Skin epidermis (tissue), 12 donors: ENCODE data around the gene PNPLA2.
A peak's percentile ranks its signal among the peaks of the same experiment; 100 is the strongest.

Experiments
- H3K27ac ChIP-seq, 21 experiments: fragments of 200-600 bp; sonication (generic) in 11 of 21; one replicate each; pipeline ENCODE4 v1.5.0; 2020; ENCODE audit warnings: mild to moderate bottlenecking in 3 of 21, inconsistent platforms in 2 of 21, moderate library complexity in 2 of 21
- H3K4me3 ChIP-seq, 7 experiments: fragments of 200-600 bp; sonication (generic) in 2 of 7; one replicate each; pipeline ENCODE4 v1.5.0; 2020; ENCODE audit warnings: inconsistent platforms in 2 of 7, mild to moderate bottlenecking in 2 of 7, moderate library complexity in 1 of 7

Gene PNPLA2

GRCh38 chr11:782264-783174 is 36.2 kb upstream of the PNPLA2 start:
- Histone ChIP-seq H3K27ac (peak overlapping the region in 2 of 21 experiments; percentile 54 to 60), H3K4me3 (no peak overlapping the region)

DNA sequence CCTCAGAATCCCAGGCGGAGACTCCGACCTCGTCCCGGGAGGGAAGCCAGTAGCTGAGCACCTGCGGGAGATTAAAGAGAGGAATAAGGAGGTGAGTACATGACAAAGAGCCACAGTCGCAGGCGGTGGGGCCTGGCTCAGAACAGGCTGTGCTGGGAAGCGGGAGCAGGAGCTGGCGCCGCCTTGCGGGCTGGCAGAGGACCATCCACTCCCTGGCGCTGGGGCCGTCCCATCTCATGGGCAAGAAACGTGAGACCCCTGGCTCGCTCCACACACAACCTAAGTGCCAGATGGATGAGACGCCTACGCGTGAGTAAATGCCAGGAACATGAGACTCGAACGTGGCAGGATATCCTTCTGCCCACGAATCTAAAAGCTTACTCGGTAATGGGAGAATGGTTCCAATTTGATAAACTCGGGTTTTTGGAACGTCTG is 35.1 kb upstream of the PNPLA2 start:
- Histone ChIP-seq H3K27ac (peak overlapping the region in 6 of 21 experiments; percentile 5 to 60 (median 30)), H3K4me3 (no peak overlapping the region)

GRCh38 chr11:786235-787083 is 32.3 kb upstream of the PNPLA2 start:
- H3K27ac ChIP-seq: no peak overlapping the region
- no peak overlapping the region for H3K4me3 ChIP-seq

- H3K27ac ChIP-seq: no peak overlapping the region
These were observed 31.5 kb upstream of the PNPLA2 start for GRCh38 chr11:787084-787675.

GRCh38 chr11:788009-788640 is 30.6 kb upstream of the PNPLA2 start:
- H3K27ac ChIP-seq: no peak overlapping the region
- H3K4me3 ChIP-seq: no peak overlapping the region

More at GRCh38 chr11:787084-787675, 31.5 kb upstream of the PNPLA2 start:
- no peak overlapping the region for H3K4me3 ChIP-seq

- no peak overlapping the region for H3K4me3 ChIP-seq
These were observed 29.5 kb upstream of the PNPLA2 start for GRCh38 chr11:788953-789940.

GRCh38 chr11:789943-790342 is 28.8 kb upstream of the PNPLA2 start, which contains the start of gene CEND1:
TSS of gene CEND1 (minus strand) at chr11:790090. CDS start at chr11:788576, 1,514 bp downstream.
- H3K27ac ChIP-seq: peak within 1 kb of the TSS in 1 of 21 experiments; percentile 35
- H3K4me3 ChIP-seq: no peak within 1 kb of the TSS

More at GRCh38 chr11:788953-789940, 29.5 kb upstream of the PNPLA2 start:
- H3K27ac ChIP-seq: peak overlapping the region in 1 of 21 experiments; percentile 35

GRCh38 chr11:790721-791564 is 27.8 kb upstream of the PNPLA2 start:
- peak overlapping the region in 1 of 21 experiments; percentile 35 for H3K27ac ChIP-seq
- H3K4me3 ChIP-seq: no peak overlapping the region

DNA sequence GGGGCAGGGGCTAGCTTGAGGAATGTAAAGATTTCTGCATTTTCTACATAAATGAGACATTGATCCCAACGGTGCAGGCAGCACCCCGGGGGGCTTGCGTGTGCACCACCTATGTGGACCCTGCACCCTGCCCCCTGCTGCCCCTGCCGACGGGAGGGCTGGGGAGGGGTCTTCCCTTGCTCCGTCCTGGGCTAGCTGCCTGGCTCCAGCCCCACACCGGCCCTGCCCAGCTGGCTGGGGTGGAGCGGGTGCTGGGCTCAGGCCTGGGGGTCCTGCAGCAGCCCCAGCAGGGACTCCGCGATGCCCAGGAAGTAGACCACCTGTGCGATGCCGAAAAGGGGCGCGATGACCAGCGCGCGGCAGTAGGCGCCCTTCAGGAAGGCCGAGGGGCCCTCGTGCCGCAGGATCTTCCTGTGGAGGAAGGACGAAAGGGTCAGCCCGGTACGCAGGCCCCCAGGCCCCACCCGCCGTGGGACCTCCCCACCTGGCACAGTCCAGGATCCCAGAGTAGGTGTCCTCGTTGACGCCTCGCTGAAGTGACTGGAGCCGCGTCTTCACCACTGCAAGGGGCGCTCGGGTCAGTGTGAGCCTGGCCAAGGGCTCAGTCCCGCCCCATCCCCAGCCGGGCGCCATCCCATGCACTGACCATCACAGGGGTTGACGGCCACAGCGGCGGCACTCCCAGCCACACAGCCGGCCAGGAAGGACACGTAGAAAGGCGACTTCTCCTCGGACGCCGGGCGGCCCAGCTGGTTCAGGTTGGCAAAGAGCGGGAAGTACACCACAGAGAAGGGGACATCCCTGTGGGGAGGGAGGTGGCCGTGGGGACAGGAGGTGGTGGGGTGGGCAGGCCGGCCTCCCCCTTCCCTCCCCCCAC is 26.8 kb upstream of the PNPLA2 start:
- Histone ChIP-seq H3K27ac (no peak overlapping the region), H3K4me3 (no peak overlapping the region)

DNA sequence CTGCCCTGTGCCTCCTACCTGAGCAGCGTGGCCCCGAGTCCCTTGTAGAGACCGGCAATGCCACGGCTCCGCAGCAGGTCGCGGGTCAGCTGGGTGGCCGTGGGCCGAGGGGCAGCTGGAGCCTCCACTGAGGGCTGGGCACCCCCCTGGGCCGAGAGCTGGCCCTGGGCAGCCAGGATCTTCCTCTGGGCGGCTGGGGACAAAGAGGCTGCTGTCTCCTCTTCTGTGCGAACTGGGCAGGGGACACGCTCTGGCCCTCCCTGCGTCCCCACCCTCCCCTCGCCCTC is 26.2 kb upstream of the PNPLA2 start:
- Histone ChIP-seq H3K27ac (no peak overlapping the region), H3K4me3 (no peak overlapping the region)

DNA sequence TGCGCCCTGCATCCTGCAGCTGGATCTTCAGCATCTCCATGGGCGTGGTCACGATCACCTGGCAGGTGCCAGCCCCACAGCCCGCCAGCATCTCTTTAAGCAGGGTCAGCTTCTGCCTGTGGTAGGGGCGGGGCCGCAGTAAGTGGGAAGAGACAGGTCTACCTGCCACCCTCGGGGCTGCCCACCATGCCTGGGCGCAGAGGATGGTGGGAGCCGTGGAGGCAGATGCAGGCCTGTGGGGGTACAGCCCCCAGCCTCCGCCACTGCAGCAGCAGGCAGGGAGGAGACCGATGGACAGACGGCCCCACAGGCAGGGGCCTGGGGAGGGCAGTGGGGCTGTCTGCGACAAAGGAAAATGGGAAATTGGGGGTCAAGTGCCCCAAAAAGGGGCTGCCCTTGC is 25.8 kb upstream of the PNPLA2 start:
- H3K4me3 ChIP-seq: no peak overlapping the region
- no peak overlapping the region for H3K27ac ChIP-seq

DNA sequence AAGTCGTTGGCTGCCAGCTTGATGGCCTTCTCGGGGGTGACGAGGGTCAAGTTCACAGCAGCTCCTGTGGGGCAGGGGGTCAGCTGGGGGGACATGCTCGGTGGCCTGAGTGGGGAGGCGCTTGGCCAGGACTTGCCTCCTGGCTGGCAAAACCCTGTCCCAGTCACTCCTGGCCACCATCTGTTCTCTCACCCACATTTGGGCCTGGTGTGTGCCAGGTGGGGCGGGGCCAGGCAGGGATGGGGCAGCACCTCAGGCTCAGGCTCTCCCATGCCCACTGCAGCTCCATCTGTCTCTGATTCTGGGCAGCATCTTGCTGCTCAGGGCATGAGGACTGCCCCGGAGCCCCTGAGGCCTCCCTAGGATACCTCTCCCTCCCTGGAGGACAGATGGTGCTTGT is 25.2 kb upstream of the PNPLA2 start:
- Histone ChIP-seq H3K27ac (no peak overlapping the region), H3K4me3 (no peak overlapping the region)

DNA sequence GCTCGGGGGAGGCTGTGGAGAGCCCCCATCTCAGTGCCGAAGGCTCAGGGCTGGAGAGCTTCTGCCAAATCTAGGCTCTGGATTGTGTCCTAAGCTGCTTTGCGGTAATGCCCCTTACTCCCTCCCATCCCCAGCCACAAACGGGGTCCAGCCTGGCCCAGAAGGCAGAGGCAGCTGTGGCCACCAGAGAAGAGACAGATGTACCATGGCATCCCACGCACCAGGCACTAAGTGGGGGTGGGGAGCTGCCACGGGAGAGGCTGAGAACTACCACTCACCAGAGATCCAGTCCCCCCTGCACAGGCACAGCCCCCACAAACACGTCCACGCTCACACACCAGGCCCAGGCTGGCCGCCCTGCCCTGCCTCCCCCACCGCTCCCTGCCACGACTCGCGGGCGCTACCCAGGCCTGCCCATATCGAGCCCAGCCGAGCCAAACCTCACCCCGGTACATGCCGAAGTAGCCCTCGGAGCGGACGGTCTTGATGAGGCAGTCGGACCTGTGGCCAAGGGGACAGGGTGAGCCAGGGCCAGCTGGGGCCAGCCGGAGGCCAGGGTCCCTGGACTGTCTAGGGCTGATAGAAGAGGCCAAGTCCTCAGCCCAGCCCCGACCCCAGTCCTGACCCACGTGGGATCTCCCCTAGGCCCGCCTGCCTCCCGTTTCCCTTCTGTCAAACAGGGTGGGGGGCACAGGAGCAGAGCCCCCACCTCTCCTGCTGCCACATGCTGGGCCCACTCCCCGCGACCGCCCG is 24.5 kb upstream of the PNPLA2 start:
- Histone ChIP-seq H3K4me3 (no peak overlapping the region), H3K27ac (peak overlapping the region in 1 of 21 experiments; percentile 5)

- Histone ChIP-seq H3K27ac (peak overlapping the region in 19 of 21 experiments; percentile 71 to 91 (median 84)), H3K4me3 (peak overlapping the region; percentile 63 to 90 (median 77))
These were observed 23.7 kb upstream of the PNPLA2 start for GRCh38 chr11:794766-795633.
